Peyer's patch (tissue), 4 donors: Measurements from ENCODE around the gene DNM3.

ENCODE experiments used
- POLR2A ChIP-seq, 2 donors: fragments of 450-650 bp; IDR thresholded peaks; one replicate each; pipeline ENCODE4 v1.5.1; 2017; ENCODE audit warnings: antibody characterized with exemption in 2 of 2, mild to moderate bottlenecking in 2 of 2, moderate library complexity in 2 of 2
- TF ChIP-seq, protein P1 (sequence below), 6 experiments: fragments of 450-650 bp in 4 of 6; fragments of 200-600 bp in 2 of 6; sonication (generic) in 1 of 6; IDR thresholded peaks; one replicate each; pipeline ENCODE4 v1.5.1; 2017 to 2019; ENCODE audit warnings: antibody characterized with exemption in 6 of 6, mild to moderate bottlenecking in 3 of 6, moderate library complexity in 1 of 6

GRCh38 chr1:172288581-172288980 lies 447.3 kb downstream of the DNM3 start:
- TF ChIP-seq, protein P1, sequence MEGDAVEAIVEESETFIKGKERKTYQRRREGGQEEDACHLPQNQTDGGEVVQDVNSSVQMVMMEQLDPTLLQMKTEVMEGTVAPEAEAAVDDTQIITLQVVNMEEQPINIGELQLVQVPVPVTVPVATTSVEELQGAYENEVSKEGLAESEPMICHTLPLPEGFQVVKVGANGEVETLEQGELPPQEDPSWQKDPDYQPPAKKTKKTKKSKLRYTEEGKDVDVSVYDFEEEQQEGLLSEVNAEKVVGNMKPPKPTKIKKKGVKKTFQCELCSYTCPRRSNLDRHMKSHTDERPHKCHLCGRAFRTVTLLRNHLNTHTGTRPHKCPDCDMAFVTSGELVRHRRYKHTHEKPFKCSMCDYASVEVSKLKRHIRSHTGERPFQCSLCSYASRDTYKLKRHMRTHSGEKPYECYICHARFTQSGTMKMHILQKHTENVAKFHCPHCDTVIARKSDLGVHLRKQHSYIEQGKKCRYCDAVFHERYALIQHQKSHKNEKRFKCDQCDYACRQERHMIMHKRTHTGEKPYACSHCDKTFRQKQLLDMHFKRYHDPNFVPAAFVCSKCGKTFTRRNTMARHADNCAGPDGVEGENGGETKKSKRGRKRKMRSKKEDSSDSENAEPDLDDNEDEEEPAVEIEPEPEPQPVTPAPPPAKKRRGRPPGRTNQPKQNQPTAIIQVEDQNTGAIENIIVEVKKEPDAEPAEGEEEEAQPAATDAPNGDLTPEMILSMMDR (IDR thresholded peaks at IDR 0.05), result no peak
- no peak for TF ChIP-seq POLR2A (IDR thresholded peaks at IDR 0.05)
